Lower leg skin (tissue), 4 donors: ENCODE results near the gene XRCC1. TPM values are rescaled to one million over a fixed set of nuclear protein-coding genes. Genes with fewer than 3 reads are reported as not detected.
A peak's percentile ranks its signal among the peaks of the same experiment; 100 is the strongest.

ENCODE experiments used
- DNase-seq, 2 donors: peaks; one replicate each; pipeline ENCODE4 v3.0.0-alpha.2; 2019; ENCODE audit warnings: low spot score in 2 of 2
- H3K4me3 ChIP-seq: fragments of 200-600 bp; sonication (generic); 2 replicates; pipeline ENCODE4 v1.5.1; 2017; ENCODE audit warnings: mild to moderate bottlenecking, low read depth; ENCODE audit not compliant: poor library complexity, severe bottlenecking
- CTCF ChIP-seq, 3 donors: fragments of 450-650 bp; IDR thresholded peaks; one replicate each; pipeline ENCODE4 v1.5.1; 2016; ENCODE audit warnings: antibody characterized with exemption in 3 of 3, mild to moderate bottlenecking in 3 of 3, moderate library complexity in 2 of 3
- POLR2A ChIP-seq, 2 donors: fragments of 450-650 bp; IDR thresholded peaks; one replicate each; pipeline ENCODE4 v1.6.1; 2016 to 2017; ENCODE audit warnings: antibody characterized with exemption in 2 of 2, mild to moderate bottlenecking in 1 of 2, moderate library complexity in 1 of 2
- WGBS, 2 donors: methylation state at CpG; one replicate each; pipeline ENCODE4 v1.1.5; 2018; 5-methylcytosine and 5-hydroxymethylcytosine counted together
- intact Hi-C: fragments of 100-400 bp; cut with DNase I; formaldehyde crosslinking; loops from one replicate; pipeline ENCODE4 v1.15.0; 2023; ENCODE audit warnings: low total_unique reads
- total RNA-seq, 4 donors: library from RNA; depleted of rRNA; stranded (reverse); fragments of >200 nt; gene quantifications; one replicate each; pipeline ENCODE4 v1.1.0, GENCODE V29; 2016

Gene XRCC1
- total RNA-seq, 4 donors from 2014 or later, result 27.9 to 37.6 (median 31.5) TPM

- WGBS, 2 donors, result 28 to 32% methylated on average over 22 to 23 of the region's 23 CpGs
- intact Hi-C loops, result no loop called here
- TF ChIP-seq POLR2A (IDR thresholded peaks at IDR 0.05) (no peak), CTCF (IDR thresholded peaks at IDR 0.05) (no peak)
- DNase-seq, result no peak
- peak overlapping the region; percentile 66 for H3K4me3 ChIP-seq
These were observed 45.0 kb upstream of the XRCC1 start for GRCh38 chr19:43620061-43621001.

GRCh38 chr19:43619262-43620060 is 44.1 kb upstream of the XRCC1 start, which contains the start of gene ZNF428:
ZNF428 (minus strand) TSS chr19:43619629; CDS start chr19:43614304, 5,325 bp downstream.
- TF ChIP-seq POLR2A (IDR thresholded peaks at IDR 0.05) (no peak), CTCF (IDR thresholded peaks at IDR 0.05) (no peak)
- H3K4me3 ChIP-seq, result peak within 1 kb of the TSS; percentile 66
- WGBS, 2 donors, result 0 to 1% methylated on average over 19 to 59 of the region's 81 CpGs
- peak; percentile 66 to 94 for DNase-seq
- intact Hi-C loops, result no loop called here

GRCh38 chr19:43618921-43619261 is 43.6 kb upstream of the XRCC1 start:
- peak overlapping the region; percentile 66 for H3K4me3 ChIP-seq
- no peak for DNase-seq
- WGBS, 2 donors, result 0% methylated on average over 14 of the region's 14 CpGs
- intact Hi-C loops, result no loop called here
- TF ChIP-seq CTCF (IDR thresholded peaks at IDR 0.05) (no peak), POLR2A (IDR thresholded peaks at IDR 0.05) (no peak)

GRCh38 chr19:43616954-43617353 is 41.6 kb upstream of the XRCC1 start:
- H3K4me3 ChIP-seq, result no peak overlapping the region
- TF ChIP-seq POLR2A (IDR thresholded peaks at IDR 0.05), result no peak
- TF ChIP-seq CTCF (IDR thresholded peaks at IDR 0.05), result no peak
- WGBS, 2 donors, result 89 to 92% methylated on average over 6 of the region's 6 CpGs
- DNase-seq, result no peak
- intact Hi-C loops, result no loop called here

- no peak overlapping the region for H3K4me3 ChIP-seq
- intact Hi-C loops, result no loop called here
- no peak for TF ChIP-seq POLR2A (IDR thresholded peaks at IDR 0.05)
- TF ChIP-seq CTCF (IDR thresholded peaks at IDR 0.05), result no peak
- 88 to 91% methylated on average over 1 of the region's 1 CpG for WGBS, 2 donors
- DNase-seq, result no peak
These were observed 41.0 kb upstream of the XRCC1 start for GRCh38 chr19:43616306-43616705.
